Activated naive CD4-positive, alpha-beta T cell treated with anti-CD3 and anti-CD28 coated beads, Interleukin-2, amount 10 ng/mL, durations not matched to agents 7 days and 5 days (primary cell): ENCODE results near the gene MED14.

Source experiments
- CTCF ChIA-PET: fragments of 350-600 bp; sonication (Branson Sonifier 250); formaldehyde crosslinking; loops from one replicate; lab custom pipeline; 2021; ENCODE audit warnings: antibody characterized with exemption; lab: Charles Lee
- DNase-seq: peaks from one replicate; pipeline ENCODE4 v3.0.0-alpha.2; 2020
- H3K27ac Mint-ChIP-seq: one replicate; pipeline ENCODE4 v1.8.0; 2021; ENCODE audit warnings: mild to moderate bottlenecking, moderate library complexity, mixed read lengths
- H3K27me3 Mint-ChIP-seq: one replicate; pipeline ENCODE4 v1.8.0; 2021; ENCODE audit warnings: mild to moderate bottlenecking, mixed read lengths
- H3K36me3 Mint-ChIP-seq: one replicate; pipeline ENCODE4 v1.8.0; 2021; ENCODE audit warnings: mixed read lengths
- H3K4me1 Mint-ChIP-seq: one replicate; pipeline ENCODE4 v1.8.0; 2021; ENCODE audit warnings: mixed read lengths
- H3K4me3 Mint-ChIP-seq: one replicate; pipeline ENCODE4 v1.8.0; 2021; ENCODE audit warnings: mild to moderate bottlenecking, moderate library complexity, mixed read lengths
- H3K9me3 Mint-ChIP-seq: one replicate; pipeline ENCODE4 v1.8.0; 2021; ENCODE audit warnings: mixed read lengths

MED14 gene

GRCh38 chrX:40632199-40632598 lies 103.1 kb downstream of the MED14 start:
- Mint-ChIP-seq H3K4me3 (no peak overlapping the region), H3K27ac (no peak overlapping the region), H3K4me1 (no peaks in the 10 kb centered on the region), H3K36me3 (peaks cover 57% of the 10 kb centered on the region), H3K9me3 (no peaks in the 10 kb centered on the region), H3K27me3 (no peaks in the 10 kb centered on the region)
- CTCF ChIA-PET, result interaction anchor here (0.8 kb wide), 1 partner anchor 162 kb away, joined by 3 read pairs; no protein-coding TSS in a partner anchor
- DNase-seq, result no peak

GRCh38 chrX:40628506-40628905 lies 106.8 kb downstream of the MED14 start:
- H3K9me3 Mint-ChIP-seq, result no peaks in the 10 kb centered on the region
- CTCF ChIA-PET, result no interaction called here

GRCh38 chrX:40625294-40625693 lies 110.0 kb downstream of the MED14 start:
- Mint-ChIP-seq H3K36me3 (peaks cover 15% of the 10 kb centered on the region), H3K4me3 (no peak overlapping the region), H3K9me3 (no peaks in the 10 kb centered on the region), H3K27me3 (no peaks in the 10 kb centered on the region), H3K4me1 (no peaks in the 10 kb centered on the region), H3K27ac (no peak overlapping the region)
- CTCF ChIA-PET, result no interaction called here
- DNase-seq, result no peak

More at GRCh38 chrX:40628506-40628905, 106.8 kb downstream of the MED14 start:
- no peaks in the 10 kb centered on the region for H3K4me1 Mint-ChIP-seq
- DNase-seq, result no peak
- peak overlapping the region; percentile 64 for H3K27ac Mint-ChIP-seq
- H3K27me3 Mint-ChIP-seq, result no peaks in the 10 kb centered on the region
- H3K36me3 Mint-ChIP-seq, result peaks cover 28% of the 10 kb centered on the region
- no peak overlapping the region for H3K4me3 Mint-ChIP-seq

GRCh38 chrX:40623665-40624064 lies 111.7 kb downstream of the MED14 start:
- Mint-ChIP-seq H3K9me3 (no peaks in the 10 kb centered on the region), H3K4me3 (no peak overlapping the region), H3K4me1 (no peaks in the 10 kb centered on the region), H3K27me3 (no peaks in the 10 kb centered on the region), H3K36me3 (peaks cover 15% of the 10 kb centered on the region), H3K27ac (no peak overlapping the region)
- DNase-seq, result no peak
- CTCF ChIA-PET, result no interaction called here

GRCh38 chrX:40623139-40623536 lies 112.2 kb downstream of the MED14 start, which contains the start of gene MPC1L:
Gene MPC1L (plus strand): TSS chrX:40623428. CDS start chrX:40623566, 138 bp downstream.
- no peaks in the 10 kb centered on the region for H3K27me3 Mint-ChIP-seq
- no peaks in the 10 kb centered on the region for H3K9me3 Mint-ChIP-seq

GRCh38 chrX:40622479-40623138 lies 112.7 kb downstream of the MED14 start:
- CTCF ChIA-PET, result no interaction called here

More at GRCh38 chrX:40623139-40623536, 112.2 kb downstream of the MED14 start, which contains the start of gene MPC1L:
- H3K27ac Mint-ChIP-seq, result no peak within 1 kb of the TSS
- H3K4me3 Mint-ChIP-seq, result no peak within 1 kb of the TSS
- no peak for DNase-seq
- peaks cover 13% of the 10 kb centered on the region for H3K36me3 Mint-ChIP-seq
- CTCF ChIA-PET, result no interaction called here
- no peaks in the 10 kb centered on the region for H3K4me1 Mint-ChIP-seq

GRCh38 chrX:40617566-40617965 lies 117.8 kb downstream of the MED14 start:
- Mint-ChIP-seq H3K9me3 (no peaks in the 10 kb centered on the region), H3K36me3 (no peaks in the 10 kb centered on the region), H3K27me3 (no peaks in the 10 kb centered on the region), H3K27ac (no peak overlapping the region), H3K4me3 (no peak overlapping the region), H3K4me1 (no peaks in the 10 kb centered on the region)
- CTCF ChIA-PET, result no interaction called here
- DNase-seq, result no peak

More at GRCh38 chrX:40622479-40623138, 112.7 kb downstream of the MED14 start:
- Mint-ChIP-seq H3K27me3 (no peaks in the 10 kb centered on the region), H3K4me3 (no peak overlapping the region), H3K36me3 (peaks cover 8% of the 10 kb centered on the region), H3K27ac (no peak overlapping the region), H3K9me3 (no peaks in the 10 kb centered on the region), H3K4me1 (no peaks in the 10 kb centered on the region)
- no peak for DNase-seq

GRCh38 chrX:40615976-40616375 lies 119.4 kb downstream of the MED14 start:
- Mint-ChIP-seq H3K4me3 (no peak overlapping the region), H3K36me3 (no peaks in the 10 kb centered on the region), H3K4me1 (no peaks in the 10 kb centered on the region), H3K27ac (no peak overlapping the region), H3K27me3 (no peaks in the 10 kb centered on the region), H3K9me3 (no peaks in the 10 kb centered on the region)
- CTCF ChIA-PET, result no interaction called here
- DNase-seq, result no peak

- no peak overlapping the region for H3K27ac Mint-ChIP-seq
- CTCF ChIA-PET, result no interaction called here
- H3K4me1 Mint-ChIP-seq, result no peaks in the 10 kb centered on the region
These were observed 122.8 kb downstream of the MED14 start for GRCh38 chrX:40612511-40612910.

GRCh38 chrX:40607381-40607780 lies 128.0 kb downstream of the MED14 start:
- no peak for DNase-seq
- Mint-ChIP-seq H3K4me1 (no peaks in the 10 kb centered on the region), H3K36me3 (peaks cover 5% of the 10 kb centered on the region), H3K27ac (no peak overlapping the region), H3K27me3 (no peaks in the 10 kb centered on the region), H3K4me3 (no peak overlapping the region), H3K9me3 (no peaks in the 10 kb centered on the region)
- CTCF ChIA-PET, result no interaction called here

More at GRCh38 chrX:40612511-40612910, 122.8 kb downstream of the MED14 start:
- H3K4me3 Mint-ChIP-seq, result no peak overlapping the region
- H3K27me3 Mint-ChIP-seq, result no peaks in the 10 kb centered on the region
- no peaks in the 10 kb centered on the region for H3K36me3 Mint-ChIP-seq
- DNase-seq, result no peak
- no peaks in the 10 kb centered on the region for H3K9me3 Mint-ChIP-seq

- Mint-ChIP-seq H3K9me3 (no peaks in the 10 kb centered on the region), H3K36me3 (peaks cover 24% of the 10 kb centered on the region), H3K27me3 (no peaks in the 10 kb centered on the region), H3K4me3 (no peak overlapping the region), H3K27ac (peak overlapping the region; percentile 20), H3K4me1 (no peaks in the 10 kb centered on the region)
- DNase-seq, result no peak
- CTCF ChIA-PET, result no interaction called here
These were observed 131.9 kb downstream of the MED14 start for GRCh38 chrX:40603446-40603845.
